Measurements from ENCODE around the gene RPS14.

The RPS14 gene

GRCh38 chr5:150398722-150399523, 50.6 kb downstream of the RPS14 start:
- no peak for DNase-seq

- DNase-seq = no peak
These were observed 51.5 kb downstream of the RPS14 start for GRCh38 chr5:150397782-150398721.

GRCh38 chr5:150397146-150397781, 52.3 kb downstream of the RPS14 start:
- no peak for DNase-seq

GRCh38 chr5:150396267-150396666, 53.3 kb downstream of the RPS14 start:
- no peak for DNase-seq

- no peak for DNase-seq
These were observed 53.9 kb downstream of the RPS14 start for GRCh38 chr5:150395688-150395975.

GRCh38 chr5:150394912-150395687, 54.4 kb downstream of the RPS14 start:
- no peak for DNase-seq

- DNase-seq = no peak
These were observed 55.4 kb downstream of the RPS14 start for GRCh38 chr5:150394131-150394530.

GRCh38 chr5:150393096-150393645, 56.4 kb downstream of the RPS14 start:
- DNase-seq = no peak

- DNase-seq = no peak
These were observed 56.9 kb downstream of the RPS14 start for GRCh38 chr5:150392680-150393079.

All from cerebellar nuclear complex (tissue), 1 donor.